Endothelial cell of umbilical vein (primary cell): ENCODE results near the gene CACNA1C. TPM values are rescaled to one million over a fixed set of nuclear protein-coding genes. Genes with fewer than 3 reads are reported as not detected.

Experiments
- BruUV-seq: library from RNA; stranded (reverse); fragments of 400-500 nt; replicated peaks from 2 replicates; lab custom pipeline; 2021; lab: Mats Ljungman, UMichigan
- CTCF ChIA-PET: fragments of 300-600, 350-600 bp; sonication (Branson Sonifier 250); formaldehyde crosslinking; loops from one replicate; lab custom pipeline; 2021; ENCODE audit warnings: antibody characterized with exemption, inconsistent platforms; lab: Charles Lee
- POLR2A ChIA-PET: fragments of 300-600, 350-600 bp; sonication (Branson Sonifier 250); formaldehyde crosslinking; loops from one replicate; lab custom pipeline; 2021; ENCODE audit warnings: antibody characterized with exemption, inconsistent platforms; lab: Charles Lee
- DNase-seq: peaks from one replicate; pipeline ENCODE4 v3.0.0-alpha.2; 2011; ENCODE audit warnings: low read depth, low spot score
- FAIRE-seq: peaks from 2 replicates; lab custom pipeline; 2011; peaks lifted over from hg19 to GRCh38; lab: Jason Lieb, UNC
- H2AFZ ChIP-seq: 2 replicates; pipeline ENCODE4 v1.6.0; 2012; ENCODE audit warnings: low read depth, low read length, control low read depth, inconsistent platforms
- H3K27ac ChIP-seq: 2 replicates; pipeline ENCODE4 v1.5.1; 2011; ENCODE audit warnings: low read depth, mild to moderate bottlenecking, control low read depth, low read length, moderate library complexity; ENCODE audit not compliant: insufficient read depth
- H3K27me3 ChIP-seq, 2 experiments: 2 replicates each; pipeline versions ENCODE4 v1.6.0 to v1.6.1; 2011; ENCODE audit warnings: low read length in 2 of 2, mixed read lengths in 1 of 2; ENCODE audit not compliant: control insufficient read depth in 2 of 2, insufficient read depth in 2 of 2
- H3K36me3 ChIP-seq, 2 experiments: 2 replicates in 1 of 2; 3 replicates in 1 of 2; pipeline ENCODE4 v1.5.1; 2011; ENCODE audit warnings: low read length in 2 of 2, mild to moderate bottlenecking in 1 of 2, moderate library complexity in 1 of 2; ENCODE audit not compliant: control insufficient read depth in 2 of 2, insufficient read depth in 2 of 2; ENCODE audit errors: extremely low read depth in 1 of 2
- H3K4me1 ChIP-seq: 3 replicates; pipeline ENCODE4 v1.5.1; 2011; ENCODE audit warnings: mild to moderate bottlenecking, low read length; ENCODE audit not compliant: control insufficient read depth, insufficient read depth; ENCODE audit errors: extremely low read depth
- H3K4me2 ChIP-seq: 2 replicates; pipeline ENCODE4 v1.6.1; 2011; ENCODE audit warnings: low read length, control low read depth, mixed read lengths; ENCODE audit not compliant: insufficient read depth
- H3K4me3 ChIP-seq, 3 experiments: fragments of 200-600 bp in 1 of 3; sonication (generic), shearing (Covaris generic) in 1 of 3; replicated peaks in 1 of 3; 2 replicates each; pipeline ENCODE4 v1.5.1; 2011 to 2016; ENCODE audit warnings: control low read depth in 3 of 3, low read length in 3 of 3, mild to moderate bottlenecking in 2 of 3, inconsistent platforms in 1 of 3, low read depth in 1 of 3, moderate library complexity in 1 of 3; ENCODE audit not compliant: insufficient read depth in 1 of 3
- H3K79me2 ChIP-seq: 2 replicates; pipeline ENCODE4 v1.6.0; 2012; ENCODE audit warnings: low read length, inconsistent platforms; ENCODE audit not compliant: control insufficient read depth, insufficient read depth
- H3K9ac ChIP-seq: replicated peaks from 2 replicates; pipeline ENCODE3; 2011; ENCODE audit warnings: low read length, control low read depth; ENCODE audit not compliant: insufficient read depth; ENCODE audit errors: extremely low read depth
- H3K9me1 ChIP-seq: replicated peaks from 3 replicates; pipeline ENCODE4 v1.6.0; 2011; ENCODE audit warnings: mild to moderate bottlenecking, low read length; ENCODE audit not compliant: control insufficient read depth, insufficient read depth; ENCODE audit errors: extremely low read depth
- H3K9me3 ChIP-seq: replicated peaks from 2 replicates; pipeline ENCODE4 v1.5.1; 2012; ENCODE audit warnings: low read length, inconsistent platforms; ENCODE audit not compliant: control insufficient read depth, insufficient read depth
- H4K20me1 ChIP-seq: replicated peaks from 2 replicates; pipeline ENCODE3; 2011; ENCODE audit warnings: mild to moderate bottlenecking, low read length; ENCODE audit not compliant: control insufficient read depth, insufficient read depth; ENCODE audit errors: extremely low read depth
- GATA2 ChIP-seq: IDR thresholded peaks from 2 replicates; pipeline ENCODE4 v1.7.0; 2011; ENCODE audit warnings: low read depth, mild to moderate bottlenecking, moderate library complexity, mixed read lengths, low read length; ENCODE audit not compliant: insufficient read length, insufficient read depth
- JUN ChIP-seq: IDR thresholded peaks from 2 replicates; pipeline ENCODE4 v1.6.1; 2011; ENCODE audit warnings: borderline replicate concordance, low read depth; ENCODE audit not compliant: insufficient read length, insufficient read depth
- POLR2A ChIP-seq: IDR thresholded peaks from 2 replicates; pipeline ENCODE4 v1.6.1; 2012; ENCODE audit warnings: low read depth, mild to moderate bottlenecking, control low read depth, low read length
- POLR2AphosphoS5 ChIP-seq: IDR thresholded peaks from 2 replicates; pipeline ENCODE4 v1.6.1; 2012; ENCODE audit warnings: low read depth, mild to moderate bottlenecking, control low read depth, low read length, moderate library complexity; ENCODE audit not compliant: insufficient read depth
- dilution Hi-C: fragments of 300-500 bp; cut with MboI; formaldehyde crosslinking; loops from one replicate; pipeline ENCODE4 v1.15.0; 2019; ENCODE audit warnings: low sequenced_read_pairs; ENCODE audit not compliant: extremely low pct_ligation_motif_present
- intact Hi-C: fragments of 100-400 bp; cut with micrococcal nuclease; formaldehyde crosslinking; loops from one replicate; pipeline ENCODE4 v1.10.0; 2022
- polyA plus RNA-seq, 4 experiments: library from polyadenylated mRNA; depleted of rRNA in 3 of 4; stranded (reverse) in 3 of 4; unstranded in 1 of 4; fragments of >200 nt; gene quantifications; 2 replicates each; pipeline versions ENCODE4 v1.2.1 to v1.2.3, GENCODE V29; 2011 to 2012; ENCODE audit warnings: missing spikeins in 1 of 4
- total RNA-seq: library from RNA; stranded (reverse); gene quantifications from 2 replicates; pipeline ENCODE4 v1.2.3, GENCODE V29; 2021
- TF ChIP-seq, protein P1 (sequence below), 2 donors: IDR thresholded peaks; 1 replicate in 1 of 2; 2 replicates in 1 of 2; pipeline ENCODE4 v1.5.1; 2011; ENCODE audit warnings: low read length in 2 of 2, mild to moderate bottlenecking in 2 of 2, moderate library complexity in 2 of 2, control low read depth in 1 of 2, inconsistent platforms in 1 of 2, low read depth in 1 of 2; ENCODE audit not compliant: insufficient read depth in 1 of 2; ENCODE audit errors: extremely low read depth in 1 of 2

CACNA1C gene
- total and polyA plus RNA-seq, 2 donors (not counting 3 experiments of a cell fraction or from before 2014, with no cell fraction given) = not detected

GRCh38 chr12:2312175-2312574 is 259.4 kb downstream of the CACNA1C start:
- Histone ChIP-seq H3K4me2 (no peak overlapping the region), H3K4me3 (no peak overlapping the region), H3K9me1 (no peaks in the 10 kb centered on the region), H3K9me3 (no peaks in the 10 kb centered on the region), H3K4me1 (no peaks in the 10 kb centered on the region), H3K79me2 (no peaks in the 10 kb centered on the region), H4K20me1 (no peaks in the 10 kb centered on the region), H3K27ac (no peak overlapping the region), H3K9ac (no peak overlapping the region), H3K36me3 (no peaks in the 10 kb centered on the region), H2AFZ (no peak overlapping the region), H3K27me3 (no peaks in the 10 kb centered on the region)
- DNase-seq (no peak), FAIRE-seq (no peak)
- intact Hi-C loops (no loop called here), dilution Hi-C loops (no loop called here)
- TF ChIP-seq POLR2A (no peak), GATA2 (no peak), JUN (no peak)
- no TSS peak for BruUV-seq
- ChIA-PET POLR2A (no interaction called here), CTCF (interaction anchor here (1.0 kb wide), 1 partner anchor 32 kb away, joined by 3 read pairs; no protein-coding TSS in a partner anchor)

GRCh38 chr12:2312770-2313169 is 260.0 kb downstream of the CACNA1C start:
- DNase-seq (no peak), FAIRE-seq (no peak)
- no peak for TF ChIP-seq JUN
- TF ChIP-seq, protein P1, sequence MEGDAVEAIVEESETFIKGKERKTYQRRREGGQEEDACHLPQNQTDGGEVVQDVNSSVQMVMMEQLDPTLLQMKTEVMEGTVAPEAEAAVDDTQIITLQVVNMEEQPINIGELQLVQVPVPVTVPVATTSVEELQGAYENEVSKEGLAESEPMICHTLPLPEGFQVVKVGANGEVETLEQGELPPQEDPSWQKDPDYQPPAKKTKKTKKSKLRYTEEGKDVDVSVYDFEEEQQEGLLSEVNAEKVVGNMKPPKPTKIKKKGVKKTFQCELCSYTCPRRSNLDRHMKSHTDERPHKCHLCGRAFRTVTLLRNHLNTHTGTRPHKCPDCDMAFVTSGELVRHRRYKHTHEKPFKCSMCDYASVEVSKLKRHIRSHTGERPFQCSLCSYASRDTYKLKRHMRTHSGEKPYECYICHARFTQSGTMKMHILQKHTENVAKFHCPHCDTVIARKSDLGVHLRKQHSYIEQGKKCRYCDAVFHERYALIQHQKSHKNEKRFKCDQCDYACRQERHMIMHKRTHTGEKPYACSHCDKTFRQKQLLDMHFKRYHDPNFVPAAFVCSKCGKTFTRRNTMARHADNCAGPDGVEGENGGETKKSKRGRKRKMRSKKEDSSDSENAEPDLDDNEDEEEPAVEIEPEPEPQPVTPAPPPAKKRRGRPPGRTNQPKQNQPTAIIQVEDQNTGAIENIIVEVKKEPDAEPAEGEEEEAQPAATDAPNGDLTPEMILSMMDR (IDR thresholded peaks at IDR 0.05; ENCODE audit: extremely low read depth in 1 of 2, insufficient read depth in 1 of 2, low read depth in 1 of 2, low read length in 2 of 2) = no peak
- no peak for TF ChIP-seq POLR2AphosphoS5
- POLR2A ChIA-PET = no interaction called here
- H3K9me1 ChIP-seq = no peaks in the 10 kb centered on the region
- H3K9me3 ChIP-seq = no peaks in the 10 kb centered on the region
- H3K27me3 ChIP-seq = no peaks in the 10 kb centered on the region
- H3K4me2 ChIP-seq = no peak overlapping the region
- CTCF ChIA-PET = interaction anchor here (1.0 kb wide), 1 partner anchor 32 kb away, joined by 3 read pairs; no protein-coding TSS in a partner anchor
- no TSS peak for BruUV-seq
- H3K27ac ChIP-seq = no peak overlapping the region
- intact Hi-C loops (no loop called here), dilution Hi-C loops (no loop called here)
- H3K79me2 ChIP-seq = no peaks in the 10 kb centered on the region
- no peak overlapping the region for H2AFZ ChIP-seq
- H3K4me3 ChIP-seq = no peak overlapping the region
- no peaks in the 10 kb centered on the region for H3K4me1 ChIP-seq
- no peaks in the 10 kb centered on the region for H3K36me3 ChIP-seq
- H4K20me1 ChIP-seq = no peaks in the 10 kb centered on the region
- H3K9ac ChIP-seq = no peak overlapping the region
